Measurements from ENCODE around the gene CHST11.

The CHST11 gene

GRCh38 chr12:104456417-104456949, at the start of gene CHST11:
TSS of gene CHST11 (plus strand) at chr12:104456948.
- FAIRE-seq (no peak), DNase-seq (ENCODE audit: low spot score) (peak; percentile 71)

DNA sequence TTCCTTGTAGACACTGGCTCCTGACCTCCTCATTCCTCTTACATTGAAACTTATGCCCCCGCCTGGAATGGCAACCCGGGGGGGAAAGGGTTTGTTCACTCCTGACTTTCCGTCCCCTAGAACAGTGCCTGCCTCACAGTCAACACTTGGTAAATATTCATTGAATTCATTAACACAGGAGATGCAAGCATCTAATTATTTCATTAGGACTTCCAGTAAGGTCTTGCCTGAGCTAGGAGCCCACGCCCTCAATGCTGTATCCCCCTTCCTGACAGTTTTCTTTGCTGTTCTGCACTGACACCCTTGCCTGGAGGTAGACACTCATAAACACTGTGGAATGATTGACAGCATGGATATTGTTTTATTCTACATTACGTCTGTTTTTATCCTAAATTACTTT, 49.3 kb upstream of the CHST11 start:
- FAIRE-seq, result no peak

GRCh38 chr12:104407922-104408321, 48.8 kb upstream of the CHST11 start:
- DNase-seq (ENCODE audit: low spot score) (no peak), FAIRE-seq (no peak)

More for the DNA sequence above, 49.3 kb upstream of the CHST11 start:
- DNase-seq (ENCODE audit: low spot score), result no peak

DNA sequence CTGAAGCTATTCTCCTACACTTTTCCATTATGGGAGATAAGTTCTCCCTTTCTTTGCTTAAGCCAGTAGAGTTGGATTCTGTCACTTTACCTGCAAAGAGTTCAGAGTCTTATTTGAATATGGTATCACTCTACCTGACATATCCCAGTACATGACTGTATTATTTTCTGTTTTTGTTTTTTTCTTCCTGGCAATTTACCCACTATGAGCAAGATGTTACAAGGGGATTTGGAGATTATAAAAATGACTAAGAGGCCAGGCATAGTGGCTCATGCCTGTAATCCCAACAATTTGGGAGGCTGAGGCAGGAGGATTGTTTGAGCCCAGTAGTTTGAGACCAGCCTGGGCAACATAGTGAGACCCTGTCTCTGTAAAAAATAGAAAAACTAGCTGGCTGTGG, 46.4 kb upstream of the CHST11 start:
- FAIRE-seq, result no peak
- DNase-seq (ENCODE audit: low spot score), result no peak

DNA sequence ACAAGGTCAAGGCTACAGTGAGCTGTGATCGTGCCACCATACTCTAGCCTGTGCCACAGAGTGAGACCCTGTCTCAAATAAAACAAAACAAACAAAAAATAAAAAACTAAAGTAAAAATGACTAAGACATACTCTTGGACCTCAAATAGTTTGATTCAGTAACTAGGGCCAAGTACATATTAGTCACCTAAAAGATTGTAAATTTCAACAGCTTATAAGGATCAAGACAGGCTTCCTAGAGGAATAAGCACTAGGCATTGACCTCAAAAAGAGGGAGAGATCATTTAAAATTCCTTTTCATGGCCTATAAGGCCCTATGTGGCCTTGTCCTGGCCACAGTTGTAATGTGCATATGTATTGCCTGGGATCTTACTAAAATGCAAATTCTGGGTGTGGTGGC, 46.0 kb upstream of the CHST11 start:
- FAIRE-seq, result no peak
- no peak for DNase-seq (ENCODE audit: low spot score)

DNA sequence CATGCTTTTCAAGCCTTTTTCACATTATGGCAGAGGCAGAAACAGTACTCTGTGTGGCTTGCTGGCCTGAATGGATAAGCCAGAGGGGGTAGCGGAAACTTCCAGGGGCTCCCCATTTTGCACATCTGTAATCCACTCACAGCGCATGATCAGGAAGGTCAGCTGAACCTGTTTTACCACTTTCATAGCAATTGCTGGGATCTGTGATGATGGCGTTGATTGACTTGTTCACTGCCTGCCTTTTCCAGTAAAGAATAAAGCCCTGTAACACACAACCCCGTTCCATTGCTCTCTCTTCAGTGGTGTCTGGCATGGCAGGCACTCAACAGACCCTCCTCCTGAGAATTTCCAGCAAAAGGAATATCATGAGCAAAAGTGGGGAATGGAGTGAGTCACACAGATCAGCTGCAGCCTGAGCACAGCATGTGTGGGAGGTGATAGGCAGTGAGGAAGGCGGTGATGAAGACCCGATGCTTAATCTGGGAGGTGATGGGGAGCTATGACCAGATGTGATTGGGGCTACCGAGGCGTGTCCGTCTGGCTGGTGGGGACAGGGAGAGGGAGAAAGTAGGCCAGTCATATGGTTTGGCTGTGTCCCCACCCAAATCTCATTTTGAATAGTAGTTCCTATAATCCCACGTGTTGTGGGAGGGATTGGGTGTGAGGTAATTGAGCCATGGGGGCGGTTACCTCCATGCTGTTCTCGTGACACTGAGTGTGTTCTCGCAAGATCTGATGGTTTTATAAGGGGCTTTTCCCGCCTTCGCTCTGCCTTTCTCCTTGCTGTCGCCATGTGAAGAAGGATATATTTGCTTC, 44.7 kb upstream of the CHST11 start:
- FAIRE-seq (no peak), DNase-seq (ENCODE audit: low spot score) (no peak)

DNA sequence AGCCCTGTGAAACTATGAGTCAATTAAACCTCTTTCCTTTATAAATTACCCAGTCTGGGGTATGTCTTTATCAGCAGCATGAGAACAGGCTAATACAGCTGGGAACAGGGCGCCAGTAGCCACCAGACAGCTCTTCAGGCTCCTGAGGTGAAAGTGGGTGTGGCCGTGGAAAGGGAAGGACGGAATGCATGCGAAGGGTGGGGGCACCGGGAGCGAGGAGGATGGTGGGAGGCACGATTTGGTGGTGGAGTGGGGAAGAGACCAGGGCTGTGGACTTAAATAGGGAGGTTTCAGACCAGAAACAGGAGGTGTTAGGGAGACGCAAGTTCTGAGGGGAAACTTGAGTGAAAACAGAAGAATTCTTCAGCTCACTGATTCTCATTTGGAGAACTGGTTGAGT, 44.1 kb upstream of the CHST11 start:
- DNase-seq (ENCODE audit: low spot score) (no peak), FAIRE-seq (no peak)

GRCh38 chr12:104413330-104413729, 43.4 kb upstream of the CHST11 start:
- no peak for FAIRE-seq
- DNase-seq (ENCODE audit: low spot score), result no peak

DNA sequence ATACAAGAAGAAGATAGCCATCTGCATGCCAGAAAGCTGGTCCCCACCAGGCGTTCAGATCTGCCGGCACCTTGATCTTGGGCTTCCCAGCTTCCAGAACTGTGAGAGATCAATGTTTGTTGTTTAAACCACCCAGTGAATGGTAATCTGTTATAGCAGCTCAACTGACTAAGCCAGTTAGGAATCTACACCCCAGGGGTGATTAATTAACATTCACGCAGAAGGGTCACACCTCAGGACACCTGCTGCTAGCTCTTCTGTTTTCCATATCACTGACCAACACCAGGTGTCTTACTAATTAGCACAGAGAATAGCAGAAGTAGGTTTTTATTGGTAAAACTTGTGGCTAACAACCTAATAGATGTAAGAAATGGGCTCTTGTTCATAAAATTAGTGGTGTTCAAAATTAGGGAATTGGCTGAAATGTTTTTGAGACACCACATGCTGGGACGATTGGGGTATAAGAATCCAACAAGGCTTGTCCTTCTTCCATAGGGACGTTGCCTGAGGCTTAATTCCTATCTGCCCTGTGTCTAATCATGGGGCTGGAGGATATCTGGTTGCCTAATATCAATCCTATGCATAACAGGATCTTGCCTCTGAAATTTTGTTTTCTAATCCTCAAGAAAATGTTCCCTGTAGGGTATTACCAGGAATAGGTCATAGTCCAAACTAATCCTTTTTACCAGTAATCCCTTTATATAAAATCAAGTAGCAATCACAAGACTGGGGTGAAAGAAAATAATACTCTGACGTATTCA, 42.0 kb upstream of the CHST11 start:
- no peak for DNase-seq (ENCODE audit: low spot score)
- no peak for FAIRE-seq

- DNase-seq (ENCODE audit: low spot score) (no peak), FAIRE-seq (no peak)
Measured at GRCh38 chr12:104415342-104415980, 41.3 kb upstream of the CHST11 start.

- DNase-seq (ENCODE audit: low spot score), result no peak
- FAIRE-seq, result no peak
Measured at GRCh38 chr12:104416136-104416535, 40.6 kb upstream of the CHST11 start.

DNA sequence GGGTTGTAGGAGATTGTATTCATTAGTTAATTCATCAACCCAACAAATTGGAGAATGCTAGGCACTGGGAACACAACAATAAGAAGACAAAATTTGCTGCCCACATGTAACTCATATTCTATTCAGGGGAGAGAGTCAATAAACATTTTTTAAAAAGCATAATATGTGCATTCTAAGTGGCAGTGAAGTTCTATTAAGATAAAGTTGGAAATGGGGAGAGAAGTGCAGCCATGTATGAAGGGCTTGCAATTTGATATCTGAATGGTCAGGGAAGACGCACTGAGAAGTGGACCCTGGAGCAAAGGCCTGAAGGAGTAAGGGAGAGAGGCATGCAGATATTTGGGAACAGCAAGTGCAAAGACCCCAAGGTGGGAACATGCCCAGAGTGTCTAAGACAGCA, 40.2 kb upstream of the CHST11 start:
- DNase-seq (ENCODE audit: low spot score) (no peak), FAIRE-seq (no peak)

GRCh38 chr12:104419717-104420116, 37.0 kb upstream of the CHST11 start:
- FAIRE-seq (no peak), DNase-seq (ENCODE audit: low spot score) (no peak)

DNA sequence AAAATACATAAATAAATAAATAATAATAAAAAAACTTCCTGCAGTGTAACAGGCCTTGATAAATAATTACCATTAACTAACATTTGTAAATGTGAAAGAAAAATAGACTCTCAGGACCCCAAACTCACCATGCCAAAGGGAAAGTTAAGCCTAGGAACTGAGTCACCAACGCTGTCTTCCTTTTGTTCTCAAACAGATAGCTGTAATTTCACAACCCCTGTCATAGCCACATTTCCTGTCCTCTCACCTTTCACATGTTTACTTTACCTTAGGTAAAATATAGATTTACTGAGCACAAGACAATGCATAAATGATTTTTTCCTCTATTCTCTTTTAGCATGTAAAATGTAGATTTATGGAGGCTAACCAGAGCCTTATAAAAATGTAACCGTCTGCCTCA, 35.9 kb upstream of the CHST11 start:
- DNase-seq (ENCODE audit: low spot score), result no peak
- FAIRE-seq, result no peak

DNA sequence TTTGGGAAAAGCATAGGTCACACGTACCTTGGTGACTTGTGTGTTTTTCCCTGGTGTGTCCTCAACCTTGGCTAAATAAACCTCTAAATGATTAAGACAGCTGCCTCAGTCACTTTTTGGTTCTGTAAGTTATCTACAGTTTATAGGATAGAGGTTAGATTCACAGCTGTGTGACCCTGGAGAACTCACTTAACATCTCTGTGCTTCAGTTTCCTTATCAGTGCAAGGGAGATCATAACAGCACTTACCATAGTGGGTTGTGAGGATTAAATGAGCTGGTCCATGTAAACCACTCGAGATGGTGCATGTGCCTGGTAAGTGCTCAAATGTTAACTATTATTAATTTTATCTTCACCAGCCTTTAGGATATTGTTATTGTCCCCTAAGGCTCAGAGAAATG, 35.4 kb upstream of the CHST11 start:
- DNase-seq (ENCODE audit: low spot score), result no peak
- FAIRE-seq, result no peak

DNA sequence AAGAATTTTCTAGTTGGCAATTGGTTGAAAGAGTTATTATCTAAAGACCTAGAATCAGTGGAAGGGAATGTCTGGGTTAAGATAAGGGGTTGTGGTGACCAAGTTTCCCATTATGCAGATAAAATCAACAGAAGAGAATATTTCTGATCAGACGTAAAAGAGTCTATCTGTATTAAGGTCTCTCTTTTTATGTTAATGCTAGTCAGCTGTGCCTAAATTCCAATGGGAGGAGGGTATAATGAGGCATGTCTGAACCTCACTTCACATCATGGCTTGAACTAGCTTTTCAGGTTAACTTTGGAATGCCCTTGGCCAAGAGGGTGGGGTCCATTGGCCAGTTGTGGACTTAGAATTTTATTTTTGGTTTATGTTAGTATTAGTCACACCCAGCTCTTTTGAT, 34.3 kb upstream of the CHST11 start:
- FAIRE-seq (no peak), DNase-seq (ENCODE audit: low spot score) (no peak)

- no peak for DNase-seq (ENCODE audit: low spot score)
- FAIRE-seq, result no peak
Measured at GRCh38 chr12:104423273-104423672, 33.5 kb upstream of the CHST11 start.

- no peak for FAIRE-seq
- DNase-seq (ENCODE audit: low spot score), result no peak
Measured at GRCh38 chr12:104423809-104424208, 32.9 kb upstream of the CHST11 start.

DNA sequence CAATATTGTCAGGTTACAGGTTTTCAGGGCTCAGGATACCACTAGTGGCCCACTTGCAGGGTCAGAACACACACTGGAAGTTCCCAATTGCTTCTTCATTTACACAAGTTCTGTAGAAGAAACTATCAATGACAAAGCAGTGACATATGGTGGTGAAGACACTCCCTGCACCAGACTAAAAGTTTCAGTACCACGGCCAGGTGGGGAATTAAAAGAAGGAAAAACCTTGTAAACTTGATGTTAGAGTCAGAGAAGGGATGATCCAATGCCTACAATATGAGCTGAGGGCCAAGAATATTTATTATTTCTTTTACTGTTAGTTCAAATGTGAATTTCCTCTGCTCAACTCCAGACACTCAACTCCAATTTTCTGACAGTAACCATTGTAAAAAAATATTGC, 31.8 kb upstream of the CHST11 start:
- DNase-seq (ENCODE audit: low spot score) (no peak), FAIRE-seq (no peak)

GRCh38 chr12:104425614-104426013, 31.1 kb upstream of the CHST11 start:
- FAIRE-seq (no peak), DNase-seq (ENCODE audit: low spot score) (no peak)

DNA sequence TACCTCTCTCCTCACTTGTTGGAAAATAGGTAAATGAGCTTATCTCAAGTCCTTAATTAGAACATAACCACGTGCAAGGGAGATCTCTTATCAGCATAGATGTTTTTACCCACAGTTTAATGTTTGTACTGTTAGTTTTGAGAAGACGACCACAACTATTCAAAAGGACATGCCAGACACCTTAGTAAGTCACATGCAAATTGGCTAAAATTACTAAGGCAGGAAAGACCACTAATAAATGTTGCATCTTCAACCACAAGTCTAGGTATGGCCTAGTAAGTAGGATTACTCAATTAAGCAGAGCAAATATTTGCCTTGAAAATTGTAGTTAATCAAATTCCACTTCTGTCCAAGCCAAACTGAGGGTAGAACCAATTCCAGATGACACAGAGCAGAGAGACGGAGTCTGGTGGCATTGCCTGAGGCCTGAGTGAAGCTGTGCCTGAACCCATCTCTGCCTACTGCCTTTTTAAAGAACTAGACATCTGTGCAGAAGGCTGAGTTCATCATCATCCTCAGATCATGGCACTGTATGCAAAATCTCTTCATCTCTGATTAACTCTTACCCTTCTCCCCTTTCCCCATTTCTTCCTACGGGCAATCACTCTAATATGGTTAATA, 29.7 kb upstream of the CHST11 start:
- no peak for FAIRE-seq
- DNase-seq (ENCODE audit: low spot score), result no peak

DNA sequence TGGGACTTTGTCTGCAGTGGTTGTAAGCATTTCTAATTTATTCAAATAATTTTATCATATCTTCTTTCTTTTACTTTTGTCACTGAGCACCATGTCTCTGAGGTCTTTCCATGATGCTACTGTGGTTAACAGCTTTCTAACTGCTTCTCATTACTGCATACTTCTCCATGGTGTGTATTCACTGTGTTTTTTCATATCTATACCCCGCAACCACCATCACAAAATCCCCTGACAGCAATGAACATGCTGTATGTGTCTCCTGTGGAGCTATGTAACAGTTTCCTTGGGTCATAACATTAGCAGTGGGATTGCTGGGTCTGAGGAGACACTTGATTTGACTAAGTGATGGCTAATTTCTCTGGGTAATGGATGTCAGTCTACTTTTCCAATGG, 29.2 kb upstream of the CHST11 start:
- FAIRE-seq (no peak), DNase-seq (ENCODE audit: low spot score) (no peak)
